ENCODE results near the gene LRP6. TPM values are rescaled to one million over a fixed set of nuclear protein-coding genes. Genes with fewer than 3 reads are reported as not detected.

LRP6 gene
- total and polyA plus RNA-seq, 2 experiments from 2014 or later: 29.1 to 73.8 TPM

- TF ChIP-seq ZNF331 (CRISPR knock-in tag; IDR thresholded peaks at IDR 0.05; ENCODE audit: low read depth) (no peak), ZNF114 (CRISPR knock-in tag; IDR thresholded peaks at IDR 0.05) (no peak), CTCF (conservative IDR thresholded peaks at IDR 0.05; ENCODE audit: low read depth in 2 of 2) (no peak), STAT1 (IDR thresholded peaks at IDR 0.05; ENCODE audit: unreplicated experiment) (no peak), CREB1 (CRISPR knock-in tag; IDR thresholded peaks at IDR 0.05; ENCODE audit: low read depth) (no peak), REST (IDR thresholded peaks at IDR 0.05; ENCODE audit: unreplicated experiment) (no peak)
Measured at GRCh38 chr12:12214635-12215131, 52.2 kb downstream of the LRP6 start (continued).

- DNase-seq (ENCODE audit: low spot score): no peak
- Histone ChIP-seq H3K9me2 (ENCODE audit: insufficient read depth) (no peaks in the 10 kb centered on the region), H3K4me3 (no peak overlapping the region), H3K27ac (ENCODE audit: low read depth) (peak overlapping the region; percentile 74), H3K27me3 (ENCODE audit: insufficient read depth) (no peaks in the 10 kb centered on the region), H2AFZ (no peak overlapping the region), H4K20me1 (replicated peaks; ENCODE audit: insufficient read depth) (peaks cover 12% of the 10 kb centered on the region), H3K4me1 (ENCODE audit: insufficient read depth) (peaks cover 31% of the 10 kb centered on the region), H3K4me2 (peak overlapping the region; percentile 39), H3K79me2 (replicated peaks; ENCODE audit: insufficient read depth) (peaks cover 100% of the 10 kb centered on the region), H3K36me3 (ENCODE audit: insufficient read depth) (no peaks in the 10 kb centered on the region), H3F3A (replicated peaks; ENCODE audit: low read depth) (no peaks in the 10 kb centered on the region)
- ATAC-seq: no peak
- H3K9me3 Mint-ChIP-seq: no peaks in the 10 kb centered on the region
- no peaks in the 10 kb centered on the region for H3K27me3 Mint-ChIP-seq (ENCODE audit: insufficient read depth, low read depth, poor library complexity)
- H3K36me3 Mint-ChIP-seq (ENCODE audit: low read depth): no peaks in the 10 kb centered on the region; the same call in 2 of the 3 replicates
- no peak overlapping the region for H3K27ac Mint-ChIP-seq
- TF ChIP-seq STAT1 (IDR thresholded peaks at IDR 0.05; ENCODE audit: unreplicated experiment) (no peak), JUNB (IDR thresholded peaks at IDR 0.05; ENCODE audit: unreplicated experiment) (no peak), ZNF462 (CRISPR knock-in tag; IDR thresholded peaks at IDR 0.05) (no peak), ETS1 (IDR thresholded peaks at IDR 0.05) (no peak), EZH2phosphoT487 (IDR thresholded peaks at IDR 0.05; ENCODE audit: unreplicated experiment) (no peak), ZNF331 (CRISPR knock-in tag; IDR thresholded peaks at IDR 0.05; ENCODE audit: low read depth) (no peak)
- no peak overlapping the region for H3K4me3 Mint-ChIP-seq
- H3K4me1 Mint-ChIP-seq: peaks cover 39% of the 10 kb centered on the region
Measured at GRCh38 chr12:12214201-12214600, 52.6 kb downstream of the LRP6 start.
